ENCODE results near the gene YPEL2. TPM values are rescaled to one million over a fixed set of nuclear protein-coding genes. Genes with fewer than 3 reads are reported as not detected.

Gene YPEL2
- total RNA-seq, 4 donors from 2014 or later = 55.2 to 65.4 (median 56.1) TPM

GRCh38 chr17:59416184-59416583, 84.7 kb downstream of the YPEL2 start:
- no peak for TF ChIP-seq CTCF (IDR thresholded peaks at IDR 0.05; ENCODE audit: low read depth)

- no peak for TF ChIP-seq CTCF (IDR thresholded peaks at IDR 0.05; ENCODE audit: low read depth)
Observed at GRCh38 chr17:59417452-59417851, 86.0 kb downstream of the YPEL2 start.

GRCh38 chr17:59418732-59419166, 87.3 kb downstream of the YPEL2 start:
- TF ChIP-seq CTCF (IDR thresholded peaks at IDR 0.05; ENCODE audit: low read depth) = no peak

- TF ChIP-seq CTCF (IDR thresholded peaks at IDR 0.05; ENCODE audit: low read depth) = no peak
Observed at GRCh38 chr17:59420901-59421300, 89.4 kb downstream of the YPEL2 start.

GRCh38 chr17:59421722-59422121, 90.3 kb downstream of the YPEL2 start:
- no peak for TF ChIP-seq CTCF (IDR thresholded peaks at IDR 0.05; ENCODE audit: low read depth)

GRCh38 chr17:59423137-59423724, 91.8 kb downstream of the YPEL2 start:
- no peak for TF ChIP-seq CTCF (IDR thresholded peaks at IDR 0.05; ENCODE audit: low read depth)

GRCh38 chr17:59423903-59424302, 92.4 kb downstream of the YPEL2 start:
- TF ChIP-seq CTCF (IDR thresholded peaks at IDR 0.05; ENCODE audit: low read depth) = no peak
